Heart left ventricle (tissue), 13 donors: ENCODE data around the gene ACAD10.
"Not testable (repeated sequence)": the region's sequence is repeated elsewhere in the genome, so short reads cannot be mapped to it uniquely, and the experiment has no call there.

Source experiments
- CTCF ChIP-seq, 12 donors: fragments of 200-600 bp; sonication (generic) in 4 of 12; IDR thresholded peaks; one replicate each; pipeline versions ENCODE4 v1.5.0 to v1.8.0; 2018 to 2022; ENCODE audit warnings: antibody characterized with exemption in 12 of 12, mild to moderate bottlenecking in 5 of 12
- POLR2A ChIP-seq, 2 donors: fragments of 450-650 bp; IDR thresholded peaks; one replicate each; pipeline ENCODE4 v1.6.1; 2017; ENCODE audit warnings: antibody characterized with exemption in 2 of 2, mild to moderate bottlenecking in 2 of 2, moderate library complexity in 2 of 2
- donor health status: ischemic (EF 13 %, LVEDD 7.1; RV severe dilation, severe dysfunction).
- donor health status: DM: no; HTN: yes; CAD: no.
- donor health status: DM: no; HTN: no; CAD: no.
- donor health status: ischemic (EF 25% LVEDD 6.9; RV normal size, moderate dysfunction).
- donor health status: ischemic (EF 25% LVEDD 5.7; RV mildly dilated, moderate dysfunction).
- donor health status: ischemic (EF 35%, LVEDD 5.7; RV mildly dilated, moderate dysfunction).
- donor health status: nonischemic (EF 11% LVEDD 7.7; RV severe dilation, severe dysfunction).
- donor health status: DM: yes; HTN: yes; CAD: no.
- donor health status: PGD.
- donor health status: ischemic (EF 29% LVEDD 5.4; RV normal size, mild dysfunction).
- donor health status: nonischemic (EF 23%, LVEDD 6.1; RV moderate dilation, normal function).

GRCh38 chr12:111739524-111739923 lies 53.7 kb downstream of the ACAD10 start:
- not testable (repeated sequence) for TF ChIP-seq CTCF, POLR2A (IDR thresholded peaks at IDR 0.05)
